HL-60 (cell line): ENCODE data around the gene SRSF7.
"Not testable (repeated sequence)": the region's sequence is repeated elsewhere in the genome, so short reads cannot be mapped to it uniquely, and the experiment has no call there.

ENCODE experiments used
- GABPA ChIP-seq: IDR thresholded peaks from 2 replicates; pipeline ENCODE4 v1.6.1; 2012; ENCODE audit warnings: low read depth
- POLR2AphosphoS5 ChIP-seq: IDR thresholded peaks from 2 replicates; pipeline ENCODE4 v1.6.1; 2012; ENCODE audit warnings: low read depth
- SPI1 ChIP-seq: IDR thresholded peaks from 2 replicates; pipeline ENCODE4 v1.6.1; 2012; ENCODE audit warnings: low read depth, mild to moderate bottlenecking, borderline replicate concordance
- TF ChIP-seq, protein P1 (sequence below): IDR thresholded peaks from one replicate; pipeline ENCODE4 v1.5.1; 2011; ENCODE audit warnings: low read length, control low read depth, inconsistent platforms; ENCODE audit not compliant: insufficient read depth
- TF ChIP-seq, protein P2 (sequence below): IDR thresholded peaks from 2 replicates; pipeline ENCODE4 v1.6.1; 2012; ENCODE audit warnings: low read depth; ENCODE audit not compliant: insufficient replicate concordance

DNA sequence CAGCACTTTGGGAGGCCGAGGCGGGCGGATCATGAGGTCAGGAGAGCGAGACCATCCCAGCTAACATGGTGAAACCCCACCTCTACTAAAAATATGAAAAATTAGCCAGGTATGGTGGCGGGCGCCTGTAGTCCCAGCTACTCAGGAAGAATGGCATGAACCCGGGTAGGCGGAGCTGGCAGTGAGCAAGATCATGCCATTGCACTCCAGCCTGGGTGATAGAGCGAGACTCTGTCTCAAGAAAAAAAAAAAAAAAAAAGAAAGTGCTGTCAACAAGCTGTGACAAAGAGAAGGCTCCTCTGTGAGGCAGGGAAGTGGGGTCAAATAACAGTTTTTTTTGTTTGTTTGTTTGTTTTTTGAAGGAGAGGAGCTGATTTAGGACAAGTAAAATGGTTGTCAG is 42.7 kb downstream of the SRSF7 start:
- TF ChIP-seq, protein P1, sequence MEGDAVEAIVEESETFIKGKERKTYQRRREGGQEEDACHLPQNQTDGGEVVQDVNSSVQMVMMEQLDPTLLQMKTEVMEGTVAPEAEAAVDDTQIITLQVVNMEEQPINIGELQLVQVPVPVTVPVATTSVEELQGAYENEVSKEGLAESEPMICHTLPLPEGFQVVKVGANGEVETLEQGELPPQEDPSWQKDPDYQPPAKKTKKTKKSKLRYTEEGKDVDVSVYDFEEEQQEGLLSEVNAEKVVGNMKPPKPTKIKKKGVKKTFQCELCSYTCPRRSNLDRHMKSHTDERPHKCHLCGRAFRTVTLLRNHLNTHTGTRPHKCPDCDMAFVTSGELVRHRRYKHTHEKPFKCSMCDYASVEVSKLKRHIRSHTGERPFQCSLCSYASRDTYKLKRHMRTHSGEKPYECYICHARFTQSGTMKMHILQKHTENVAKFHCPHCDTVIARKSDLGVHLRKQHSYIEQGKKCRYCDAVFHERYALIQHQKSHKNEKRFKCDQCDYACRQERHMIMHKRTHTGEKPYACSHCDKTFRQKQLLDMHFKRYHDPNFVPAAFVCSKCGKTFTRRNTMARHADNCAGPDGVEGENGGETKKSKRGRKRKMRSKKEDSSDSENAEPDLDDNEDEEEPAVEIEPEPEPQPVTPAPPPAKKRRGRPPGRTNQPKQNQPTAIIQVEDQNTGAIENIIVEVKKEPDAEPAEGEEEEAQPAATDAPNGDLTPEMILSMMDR = not testable (repeated sequence)
- TF ChIP-seq, protein P2, sequence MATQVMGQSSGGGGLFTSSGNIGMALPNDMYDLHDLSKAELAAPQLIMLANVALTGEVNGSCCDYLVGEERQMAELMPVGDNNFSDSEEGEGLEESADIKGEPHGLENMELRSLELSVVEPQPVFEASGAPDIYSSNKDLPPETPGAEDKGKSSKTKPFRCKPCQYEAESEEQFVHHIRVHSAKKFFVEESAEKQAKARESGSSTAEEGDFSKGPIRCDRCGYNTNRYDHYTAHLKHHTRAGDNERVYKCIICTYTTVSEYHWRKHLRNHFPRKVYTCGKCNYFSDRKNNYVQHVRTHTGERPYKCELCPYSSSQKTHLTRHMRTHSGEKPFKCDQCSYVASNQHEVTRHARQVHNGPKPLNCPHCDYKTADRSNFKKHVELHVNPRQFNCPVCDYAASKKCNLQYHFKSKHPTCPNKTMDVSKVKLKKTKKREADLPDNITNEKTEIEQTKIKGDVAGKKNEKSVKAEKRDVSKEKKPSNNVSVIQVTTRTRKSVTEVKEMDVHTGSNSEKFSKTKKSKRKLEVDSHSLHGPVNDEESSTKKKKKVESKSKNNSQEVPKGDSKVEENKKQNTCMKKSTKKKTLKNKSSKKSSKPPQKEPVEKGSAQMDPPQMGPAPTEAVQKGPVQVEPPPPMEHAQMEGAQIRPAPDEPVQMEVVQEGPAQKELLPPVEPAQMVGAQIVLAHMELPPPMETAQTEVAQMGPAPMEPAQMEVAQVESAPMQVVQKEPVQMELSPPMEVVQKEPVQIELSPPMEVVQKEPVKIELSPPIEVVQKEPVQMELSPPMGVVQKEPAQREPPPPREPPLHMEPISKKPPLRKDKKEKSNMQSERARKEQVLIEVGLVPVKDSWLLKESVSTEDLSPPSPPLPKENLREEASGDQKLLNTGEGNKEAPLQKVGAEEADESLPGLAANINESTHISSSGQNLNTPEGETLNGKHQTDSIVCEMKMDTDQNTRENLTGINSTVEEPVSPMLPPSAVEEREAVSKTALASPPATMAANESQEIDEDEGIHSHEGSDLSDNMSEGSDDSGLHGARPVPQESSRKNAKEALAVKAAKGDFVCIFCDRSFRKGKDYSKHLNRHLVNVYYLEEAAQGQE = not testable (repeated sequence)
- not testable (repeated sequence) for TF ChIP-seq POLR2AphosphoS5, GABPA, SPI1
